ENCODE measurements around the gene UBQLN2. TPM values are rescaled to one million over a fixed set of nuclear protein-coding genes. Genes with fewer than 3 reads are reported as not detected.
"Not testable (repeated sequence)": the region's sequence is repeated elsewhere in the genome, so short reads cannot be mapped to it uniquely, and the experiment has no call there.

UBQLN2 gene
- 26.1 TPM for polyA plus RNA-seq (2013, experiment 1 of 2)
- polyA plus RNA-seq (2013, experiment 2 of 2): 26.1 TPM

GRCh38 chrX:56563231-56564161 lies at the start of gene UBQLN2:
Gene UBQLN2 (plus strand): TSS chrX:56563627. CDS start chrX:56563874, 247 bp downstream.
- H3K27me3 ChIP-seq (ENCODE audit: insufficient read depth, low read length, poor library complexity): no peaks in the 10 kb centered on the region
- no CpG with 5 or more reads among the region's 70 CpGs for WGBS (ENCODE audit: extremely low coverage, insufficient coverage, low lambda C conversion rate)
- no peak within 1 kb of the TSS for H2BK15ac ChIP-seq (replicated peaks; ENCODE audit: low read depth)
- no peak within 1 kb of the TSS for H2AK5ac ChIP-seq (ENCODE audit: low read length)
- H4K5ac ChIP-seq (ENCODE audit: low read length): no peak within 1 kb of the TSS
- peak within 1 kb of the TSS; percentile 39 for H3K18ac ChIP-seq (ENCODE audit: low read length)
- H3K79me1 ChIP-seq (ENCODE audit: low read length): no peaks in the 10 kb centered on the region
- H3K56ac ChIP-seq (ENCODE audit: low read length): peak within 1 kb of the TSS; percentile 93
- H2BK120ac ChIP-seq (ENCODE audit: low read depth, low read length): no peak within 1 kb of the TSS
- H3K79me2 ChIP-seq (ENCODE audit: control insufficient read depth, insufficient read depth, low read length): peaks cover 24% of the 10 kb centered on the region
- peak within 1 kb of the TSS; percentile 95 for H4K8ac ChIP-seq (ENCODE audit: low read depth, low read length)
- DNase-seq: peak; percentile 81
- H3K27ac ChIP-seq (ENCODE audit: low read depth, low read length): peak within 1 kb of the TSS; percentile 70
- peak within 1 kb of the TSS; percentile 62 for H3K4me2 ChIP-seq (ENCODE audit: low read length)
- peak within 1 kb of the TSS; percentile 82 for H3K9ac ChIP-seq (ENCODE audit: low read length)
- no peaks in the 10 kb centered on the region for H3K36me3 ChIP-seq (ENCODE audit: control insufficient read depth, insufficient read depth, low read length)
- H2BK5ac ChIP-seq (ENCODE audit: low read length): no peak within 1 kb of the TSS
- no peak within 1 kb of the TSS for H3K23ac ChIP-seq (ENCODE audit: low read length)
- H3K4ac ChIP-seq (ENCODE audit: low read depth, low read length): no peak within 1 kb of the TSS
- H3K4me3 ChIP-seq (ENCODE audit: low read length): peak within 1 kb of the TSS; percentile 79
- H3K4me1 ChIP-seq (ENCODE audit: control insufficient read depth, low read depth, low read length): no peaks in the 10 kb centered on the region

- no CpG with 5 or more reads among the region's 2 CpGs for WGBS (ENCODE audit: extremely low coverage, insufficient coverage, low lambda C conversion rate)
- no peak for DNase-seq
These were observed 43.8 kb upstream of the UBQLN2 start for GRCh38 chrX:56519642-56520041.

GRCh38 chrX:56529482-56530007 lies 33.9 kb upstream of the UBQLN2 start:
- H3K4me3 ChIP-seq (ENCODE audit: low read length); H3K23ac ChIP-seq (ENCODE audit: low read length); H2BK15ac ChIP-seq (replicated peaks; ENCODE audit: low read depth); H3K27me3 ChIP-seq (ENCODE audit: insufficient read depth, low read length, poor library complexity); H4K5ac ChIP-seq (ENCODE audit: low read length); H3K4me2 ChIP-seq (ENCODE audit: low read length); H3K9ac ChIP-seq (ENCODE audit: low read length); H2AK5ac ChIP-seq (ENCODE audit: low read length); H3K36me3 ChIP-seq (ENCODE audit: control insufficient read depth, insufficient read depth, low read length); H3K18ac ChIP-seq (ENCODE audit: low read length); H3K79me1 ChIP-seq (ENCODE audit: low read length); H2BK120ac ChIP-seq (ENCODE audit: low read depth, low read length); H3K4me1 ChIP-seq (ENCODE audit: control insufficient read depth, low read depth, low read length); H3K4ac ChIP-seq (ENCODE audit: low read depth, low read length); H3K79me2 ChIP-seq (ENCODE audit: control insufficient read depth, insufficient read depth, low read length); H4K8ac ChIP-seq (ENCODE audit: low read depth, low read length); H3K27ac ChIP-seq (ENCODE audit: low read depth, low read length); H3K56ac ChIP-seq (ENCODE audit: low read length); DNase-seq; H2BK5ac ChIP-seq (ENCODE audit: low read length): not testable (repeated sequence)
- no CpG with 5 or more reads among the region's 2 CpGs for WGBS (ENCODE audit: extremely low coverage, insufficient coverage, low lambda C conversion rate)

More at GRCh38 chrX:56519642-56520041, 43.8 kb upstream of the UBQLN2 start:
- Histone ChIP-seq H3K79me1 (ENCODE audit: low read length) (no peaks in the 10 kb centered on the region), H4K8ac (ENCODE audit: low read depth, low read length) (no peak overlapping the region), H2BK120ac (ENCODE audit: low read depth, low read length) (no peak overlapping the region), H3K23ac (ENCODE audit: low read length) (no peak overlapping the region), H3K9ac (ENCODE audit: low read length) (no peak overlapping the region), H3K79me2 (ENCODE audit: control insufficient read depth, insufficient read depth, low read length) (no peaks in the 10 kb centered on the region), H3K4ac (ENCODE audit: low read depth, low read length) (no peak overlapping the region), H2BK15ac (replicated peaks; ENCODE audit: low read depth) (no peak overlapping the region), H3K4me3 (ENCODE audit: low read length) (no peak overlapping the region), H3K18ac (ENCODE audit: low read length) (no peak overlapping the region), H2BK5ac (ENCODE audit: low read length) (no peak overlapping the region), H3K4me2 (ENCODE audit: low read length) (no peak overlapping the region), H2AK5ac (ENCODE audit: low read length) (no peak overlapping the region), H3K27ac (ENCODE audit: low read depth, low read length) (no peak overlapping the region), H3K56ac (ENCODE audit: low read length) (no peak overlapping the region), H3K36me3 (ENCODE audit: control insufficient read depth, insufficient read depth, low read length) (no peaks in the 10 kb centered on the region), H4K5ac (ENCODE audit: low read length) (no peak overlapping the region), H3K27me3 (ENCODE audit: insufficient read depth, low read length, poor library complexity) (no peaks in the 10 kb centered on the region), H3K4me1 (ENCODE audit: control insufficient read depth, low read depth, low read length) (no peaks in the 10 kb centered on the region)

- H3K27me3 ChIP-seq (ENCODE audit: insufficient read depth, low read length, poor library complexity): no peaks in the 10 kb centered on the region
These were observed 33.4 kb upstream of the UBQLN2 start for GRCh38 chrX:56530011-56530410.

GRCh38 chrX:56550667-56551066 lies 12.8 kb upstream of the UBQLN2 start:
- Histone ChIP-seq H3K18ac (ENCODE audit: low read length) (no peak overlapping the region), H3K36me3 (ENCODE audit: control insufficient read depth, insufficient read depth, low read length) (no peaks in the 10 kb centered on the region), H2BK120ac (ENCODE audit: low read depth, low read length) (no peak overlapping the region), H2BK5ac (ENCODE audit: low read length) (no peak overlapping the region), H3K79me1 (ENCODE audit: low read length) (no peaks in the 10 kb centered on the region), H3K4me3 (ENCODE audit: low read length) (no peak overlapping the region), H3K56ac (ENCODE audit: low read length) (no peak overlapping the region), H3K4me2 (ENCODE audit: low read length) (no peak overlapping the region), H3K4ac (ENCODE audit: low read depth, low read length) (no peak overlapping the region), H3K23ac (ENCODE audit: low read length) (no peak overlapping the region), H4K8ac (ENCODE audit: low read depth, low read length) (no peak overlapping the region), H3K9ac (ENCODE audit: low read length) (no peak overlapping the region), H3K27me3 (ENCODE audit: insufficient read depth, low read length, poor library complexity) (no peaks in the 10 kb centered on the region), H2BK15ac (replicated peaks; ENCODE audit: low read depth) (no peak overlapping the region), H4K5ac (ENCODE audit: low read length) (no peak overlapping the region), H3K4me1 (ENCODE audit: control insufficient read depth, low read depth, low read length) (no peaks in the 10 kb centered on the region), H3K27ac (ENCODE audit: low read depth, low read length) (no peak overlapping the region), H3K79me2 (ENCODE audit: control insufficient read depth, insufficient read depth, low read length) (no peaks in the 10 kb centered on the region), H2AK5ac (ENCODE audit: low read length) (no peak overlapping the region)
- WGBS (ENCODE audit: extremely low coverage, insufficient coverage, low lambda C conversion rate): no CpG with 5 or more reads among the region's 1 CpG
- no peak for DNase-seq

More at GRCh38 chrX:56530011-56530410, 33.4 kb upstream of the UBQLN2 start:
- H3K79me1 ChIP-seq (ENCODE audit: low read length): no peaks in the 10 kb centered on the region
- no peak overlapping the region for H2BK5ac ChIP-seq (ENCODE audit: low read length)
- H3K18ac ChIP-seq (ENCODE audit: low read length): no peak overlapping the region
- DNase-seq: no peak
- H3K4me3 ChIP-seq (ENCODE audit: low read length): no peak overlapping the region
- no peaks in the 10 kb centered on the region for H3K4me1 ChIP-seq (ENCODE audit: control insufficient read depth, low read depth, low read length)
- H3K4ac ChIP-seq (ENCODE audit: low read depth, low read length): no peak overlapping the region
- H3K9ac ChIP-seq (ENCODE audit: low read length): no peak overlapping the region
- no peaks in the 10 kb centered on the region for H3K36me3 ChIP-seq (ENCODE audit: control insufficient read depth, insufficient read depth, low read length)
- no peak overlapping the region for H2BK120ac ChIP-seq (ENCODE audit: low read depth, low read length)
- H2AK5ac ChIP-seq (ENCODE audit: low read length): no peak overlapping the region
- WGBS (ENCODE audit: extremely low coverage, insufficient coverage, low lambda C conversion rate): no CpG with 5 or more reads among the region's 1 CpG
- no peaks in the 10 kb centered on the region for H3K79me2 ChIP-seq (ENCODE audit: control insufficient read depth, insufficient read depth, low read length)
- H3K56ac ChIP-seq (ENCODE audit: low read length): no peak overlapping the region
- H3K27ac ChIP-seq (ENCODE audit: low read depth, low read length): no peak overlapping the region
- no peak overlapping the region for H2BK15ac ChIP-seq (replicated peaks; ENCODE audit: low read depth)
- H4K8ac ChIP-seq (ENCODE audit: low read depth, low read length): no peak overlapping the region
- no peak overlapping the region for H3K4me2 ChIP-seq (ENCODE audit: low read length)
- H4K5ac ChIP-seq (ENCODE audit: low read length): no peak overlapping the region
- no peak overlapping the region for H3K23ac ChIP-seq (ENCODE audit: low read length)

All from mesendoderm (in vitro differentiated cells).